ENCODE data around the gene HERC2. TPM values are rescaled to one million over a fixed set of nuclear protein-coding genes. Genes with fewer than 3 reads are reported as not detected.
"Not testable (repeated sequence)": the region's sequence is repeated elsewhere in the genome, so short reads cannot be mapped to it uniquely, and the experiment has no call there.

Gene HERC2
- total and polyA plus RNA-seq, 4 donors, result 21.7 to 70.8 (median 47.5) TPM

DNA sequence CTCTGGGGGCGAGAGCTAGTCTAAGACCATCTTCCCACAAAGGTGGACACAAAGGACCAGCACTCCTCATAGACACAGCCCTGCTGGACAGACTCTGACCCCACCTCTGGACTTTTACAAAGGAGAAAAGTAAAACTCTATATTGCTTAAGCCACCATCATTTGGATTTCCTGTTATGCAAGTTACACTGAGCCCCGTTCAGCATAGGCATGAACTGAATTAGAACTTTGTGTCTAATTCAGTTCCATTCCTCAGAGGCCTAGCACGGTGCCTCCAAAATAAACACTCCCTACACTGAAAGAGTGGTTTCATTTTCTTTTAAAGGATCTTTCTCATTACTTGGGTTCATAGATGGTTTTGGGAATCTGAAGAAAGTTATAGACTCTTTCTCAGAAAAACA is 143.7 kb downstream of the HERC2 start:
- intact Hi-C loops (cut with DNase I), result loop anchor here in 1 of 2 donors (10.0 kb wide), 1 partner anchor 53 kb away; no protein-coding TSS in a partner anchor
- DNase-seq, result no peak
- H3K27ac ChIP-seq (ENCODE audit: low read depth in 1 of 2, low read length in 2 of 2), result peak overlapping the region; percentile 15 to 75
- no peak overlapping the region for H3K4me3 ChIP-seq (ENCODE audit: low read length in 2 of 2)
- peaks cover 0 to 2% of the 10 kb centered on the region in 2 donors for H3K4me1 ChIP-seq (ENCODE audit: control insufficient read depth in 1 of 2, insufficient read depth in 2 of 2, low read length in 2 of 2)
- H3K9me3 ChIP-seq (ENCODE audit: control insufficient read depth, low read length), result no peaks in the 10 kb centered on the region
- ATAC-seq (ENCODE audit: low FRiP score), result peak; percentile 72
- H3K36me3 ChIP-seq (ENCODE audit: control insufficient read depth in 1 of 2, insufficient read depth in 2 of 2, low read length in 1 of 2), result peaks cover 0 to 4% of the 10 kb centered on the region in 2 donors
- 26 to 28% methylated on average over 3 of the region's 3 CpGs for WGBS, 2 donors
- no peaks in the 10 kb centered on the region for H3K27me3 ChIP-seq (ENCODE audit: control insufficient read depth in 1 of 2, insufficient read depth in 2 of 2, low read length in 1 of 2)

- peaks cover 5 to 7% of the 10 kb centered on the region in 2 donors for H3K36me3 ChIP-seq (ENCODE audit: control insufficient read depth in 1 of 2, insufficient read depth in 2 of 2, low read length in 1 of 2)
- H3K4me3 ChIP-seq (ENCODE audit: low read length in 2 of 2), result no peak overlapping the region
- no peaks in the 10 kb centered on the region for H3K27me3 ChIP-seq (ENCODE audit: control insufficient read depth in 1 of 2, insufficient read depth in 2 of 2, low read length in 1 of 2)
- no peaks in the 10 kb centered on the region for H3K9me3 ChIP-seq (ENCODE audit: control insufficient read depth, low read length)
- WGBS, 2 donors, result 32 to 40% methylated on average over 3 of the region's 3 CpGs
- ATAC-seq (ENCODE audit: low FRiP score) (no peak), DNase-seq (no peak)
- H3K27ac ChIP-seq (ENCODE audit: low read depth in 1 of 2, low read length in 2 of 2), result no peak overlapping the region
- peaks cover 0 to 3% of the 10 kb centered on the region in 2 donors for H3K4me1 ChIP-seq (ENCODE audit: control insufficient read depth in 1 of 2, insufficient read depth in 2 of 2, low read length in 2 of 2)
- intact Hi-C loops (cut with DNase I), result no loop called here
Observed at GRCh38 chr15:28169366-28169765, 152.6 kb downstream of the HERC2 start.

- DNase-seq; H3K4me3 ChIP-seq (ENCODE audit: low read length in 2 of 2); H3K9me3 ChIP-seq (ENCODE audit: control insufficient read depth, low read length); H3K36me3 ChIP-seq (ENCODE audit: control insufficient read depth in 1 of 2, insufficient read depth in 2 of 2, low read length in 1 of 2); H3K27me3 ChIP-seq (ENCODE audit: control insufficient read depth in 1 of 2, insufficient read depth in 2 of 2, low read length in 1 of 2); intact Hi-C loops (cut with DNase I); H3K27ac ChIP-seq (ENCODE audit: low read depth in 1 of 2, low read length in 2 of 2); H3K4me1 ChIP-seq (ENCODE audit: control insufficient read depth in 1 of 2, insufficient read depth in 2 of 2, low read length in 2 of 2); ATAC-seq (ENCODE audit: low FRiP score): not testable (repeated sequence)
- 77 to 81% methylated on average over 16 of the region's 16 CpGs for WGBS, 2 donors
Observed at GRCh38 chr15:28168405-28169121, 153.4 kb downstream of the HERC2 start.

DNA sequence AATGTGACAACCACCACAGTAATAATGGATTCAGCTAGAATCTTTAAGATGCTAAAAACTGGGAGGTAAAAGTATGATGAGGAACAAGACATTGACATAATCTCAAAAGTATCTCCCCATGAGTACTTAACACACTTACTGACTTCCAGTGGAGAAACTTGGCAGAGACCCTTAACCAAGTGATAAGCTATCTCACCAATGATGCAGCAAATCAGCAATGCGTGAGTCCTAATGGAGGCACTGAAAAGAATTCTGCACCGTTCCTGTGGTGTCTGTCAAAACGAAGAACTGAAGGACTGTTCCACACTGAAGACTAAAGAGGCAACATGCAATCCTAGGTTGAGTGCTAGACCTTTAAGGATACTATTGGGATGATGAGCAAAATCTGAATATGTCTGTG is 154.9 kb downstream of the HERC2 start:
- H3K27me3 ChIP-seq (ENCODE audit: control insufficient read depth in 1 of 2, insufficient read depth in 2 of 2, low read length in 1 of 2), result no peaks in the 10 kb centered on the region
- peaks cover 5 to 9% of the 10 kb centered on the region in 2 donors for H3K36me3 ChIP-seq (ENCODE audit: control insufficient read depth in 1 of 2, insufficient read depth in 2 of 2, low read length in 1 of 2)
- no peak overlapping the region for H3K27ac ChIP-seq (ENCODE audit: low read depth in 1 of 2, low read length in 2 of 2)
- H3K4me3 ChIP-seq (ENCODE audit: low read length in 2 of 2), result no peak overlapping the region
- intact Hi-C loops (cut with DNase I), result no loop called here
- DNase-seq (no peak), ATAC-seq (ENCODE audit: low FRiP score) (no peak)
- 50 to 70% methylated on average over 3 of the region's 3 CpGs for WGBS, 2 donors
- H3K9me3 ChIP-seq (ENCODE audit: control insufficient read depth, low read length), result no peaks in the 10 kb centered on the region
- peaks cover 0 to 3% of the 10 kb centered on the region in 2 donors for H3K4me1 ChIP-seq (ENCODE audit: control insufficient read depth in 1 of 2, insufficient read depth in 2 of 2, low read length in 2 of 2)

DNA sequence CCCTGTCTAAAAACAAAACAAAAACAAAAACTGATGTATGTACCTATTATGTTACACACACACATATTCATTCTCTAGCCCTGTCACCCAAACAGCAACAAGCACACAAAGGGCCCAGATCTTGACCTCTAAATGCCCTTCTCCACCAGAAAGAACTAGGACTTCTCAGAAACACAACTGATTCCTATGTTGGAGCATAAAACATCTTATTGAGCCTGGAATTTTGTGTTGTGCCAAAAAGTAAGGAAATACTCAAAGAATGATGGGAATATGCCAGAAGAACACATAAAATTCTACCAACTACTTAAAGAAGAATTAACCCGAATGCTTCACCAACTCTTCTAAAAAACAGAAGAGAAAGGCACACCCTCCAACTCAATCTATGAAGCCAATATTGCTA is 156.2 kb downstream of the HERC2 start:
- no peak for ATAC-seq (ENCODE audit: low FRiP score)
- DNase-seq, result no peak
- Histone ChIP-seq H3K36me3 (ENCODE audit: control insufficient read depth in 1 of 2, insufficient read depth in 2 of 2, low read length in 1 of 2) (peaks cover 9% of the 10 kb centered on the region in 2 donors), H3K4me1 (ENCODE audit: control insufficient read depth in 1 of 2, insufficient read depth in 2 of 2, low read length in 2 of 2) (peaks cover 0 to 3% of the 10 kb centered on the region in 2 donors), H3K27ac (ENCODE audit: low read depth in 1 of 2, low read length in 2 of 2) (peak overlapping the region in 1 of 2 donors; percentile 48), H3K9me3 (ENCODE audit: control insufficient read depth, low read length) (no peaks in the 10 kb centered on the region), H3K27me3 (ENCODE audit: control insufficient read depth in 1 of 2, insufficient read depth in 2 of 2, low read length in 1 of 2) (no peaks in the 10 kb centered on the region), H3K4me3 (ENCODE audit: low read length in 2 of 2) (no peak overlapping the region)
- intact Hi-C loops (cut with DNase I), result no loop called here
- 29 to 30% methylated on average over 1 of the region's 1 CpG for WGBS, 2 donors

DNA sequence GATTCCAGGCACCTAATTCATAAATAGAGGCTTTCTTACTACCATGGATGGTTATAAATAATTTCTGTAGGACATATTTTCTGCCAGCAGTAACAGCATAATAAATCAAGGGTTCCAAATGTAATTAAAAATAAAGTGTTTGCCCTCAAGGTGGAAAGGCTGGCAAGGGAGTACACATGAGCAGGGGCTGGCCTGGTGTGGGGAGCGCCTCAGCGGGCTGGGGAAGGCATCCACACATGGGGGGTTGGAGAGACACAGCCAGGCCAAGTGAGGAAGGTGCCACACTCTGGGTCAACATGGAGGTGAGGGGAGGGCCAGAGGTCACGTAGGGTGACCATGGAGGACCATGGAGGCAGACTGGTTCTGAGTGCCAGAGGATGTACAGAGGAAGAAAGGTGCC is 157.1 kb downstream of the HERC2 start:
- ATAC-seq (ENCODE audit: low FRiP score), result peak; percentile 22

DNA sequence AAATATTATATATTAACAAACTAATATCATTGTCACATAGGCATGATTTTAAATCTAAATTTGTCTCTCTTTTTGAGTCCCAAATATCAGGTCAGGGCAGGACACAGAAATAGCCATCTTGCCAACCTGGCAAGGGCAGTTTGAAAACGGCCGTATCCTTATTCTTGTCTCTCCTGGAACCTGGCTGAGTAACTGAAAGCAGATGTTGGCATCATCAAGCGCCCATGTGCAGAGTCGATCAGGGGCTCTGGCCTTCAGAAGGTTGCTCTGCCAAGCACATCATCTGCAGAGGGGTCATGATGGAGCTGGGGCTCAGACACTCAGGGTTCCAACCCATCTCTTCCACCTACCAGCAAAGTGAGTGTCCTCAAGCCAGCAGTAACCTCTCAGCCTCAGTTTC is 167.7 kb downstream of the HERC2 start:
- no peak for DNase-seq
- Histone ChIP-seq H3K4me1 (ENCODE audit: control insufficient read depth in 1 of 2, insufficient read depth in 2 of 2, low read length in 2 of 2) (peaks cover 2 to 3% of the 10 kb centered on the region in 2 donors), H3K36me3 (ENCODE audit: control insufficient read depth in 1 of 2, insufficient read depth in 2 of 2, low read length in 1 of 2) (no peaks in the 10 kb centered on the region), H3K27ac (ENCODE audit: low read depth in 1 of 2, low read length in 2 of 2) (no peak overlapping the region), H3K9me3 (ENCODE audit: control insufficient read depth, low read length) (no peaks in the 10 kb centered on the region), H3K27me3 (ENCODE audit: control insufficient read depth in 1 of 2, insufficient read depth in 2 of 2, low read length in 1 of 2) (no peaks in the 10 kb centered on the region), H3K4me3 (ENCODE audit: low read length in 2 of 2) (no peak overlapping the region)
- 8 to 14% methylated on average over 4 of the region's 4 CpGs for WGBS, 2 donors
- intact Hi-C loops (cut with DNase I), result no loop called here
- no peak for ATAC-seq (ENCODE audit: low FRiP score)

More for the DNA sequence above, 157.1 kb downstream of the HERC2 start:
- Histone ChIP-seq H3K4me3 (ENCODE audit: low read length in 2 of 2) (no peak overlapping the region), H3K27me3 (ENCODE audit: control insufficient read depth in 1 of 2, insufficient read depth in 2 of 2, low read length in 1 of 2) (no peaks in the 10 kb centered on the region), H3K36me3 (ENCODE audit: control insufficient read depth in 1 of 2, insufficient read depth in 2 of 2, low read length in 1 of 2) (peaks cover 9% of the 10 kb centered on the region in 2 donors), H3K4me1 (ENCODE audit: control insufficient read depth in 1 of 2, insufficient read depth in 2 of 2, low read length in 2 of 2) (peaks cover 0 to 3% of the 10 kb centered on the region in 2 donors), H3K27ac (ENCODE audit: low read depth in 1 of 2, low read length in 2 of 2) (no peak overlapping the region), H3K9me3 (ENCODE audit: control insufficient read depth, low read length) (no peaks in the 10 kb centered on the region)
- intact Hi-C loops (cut with DNase I), result no loop called here
- WGBS, 2 donors, result 97 to 100% methylated on average over 3 of the region's 3 CpGs
- no peak for DNase-seq

- Histone ChIP-seq H3K36me3 (ENCODE audit: control insufficient read depth in 1 of 2, insufficient read depth in 2 of 2, low read length in 1 of 2) (no peaks in the 10 kb centered on the region), H3K4me1 (ENCODE audit: control insufficient read depth in 1 of 2, insufficient read depth in 2 of 2, low read length in 2 of 2) (peaks cover 2 to 3% of the 10 kb centered on the region in 2 donors), H3K27me3 (ENCODE audit: control insufficient read depth in 1 of 2, insufficient read depth in 2 of 2, low read length in 1 of 2) (no peaks in the 10 kb centered on the region), H3K4me3 (ENCODE audit: low read length in 2 of 2) (no peak overlapping the region), H3K9me3 (ENCODE audit: control insufficient read depth, low read length) (no peaks in the 10 kb centered on the region), H3K27ac (ENCODE audit: low read depth in 1 of 2, low read length in 2 of 2) (no peak overlapping the region)
- DNase-seq (no peak), ATAC-seq (ENCODE audit: low FRiP score) (no peak)
- intact Hi-C loops (cut with DNase I), result no loop called here
- 29 to 31% methylated on average over 13 of the region's 13 CpGs for WGBS, 2 donors
Observed at GRCh38 chr15:28153492-28154119, 168.4 kb downstream of the HERC2 start.

DNA sequence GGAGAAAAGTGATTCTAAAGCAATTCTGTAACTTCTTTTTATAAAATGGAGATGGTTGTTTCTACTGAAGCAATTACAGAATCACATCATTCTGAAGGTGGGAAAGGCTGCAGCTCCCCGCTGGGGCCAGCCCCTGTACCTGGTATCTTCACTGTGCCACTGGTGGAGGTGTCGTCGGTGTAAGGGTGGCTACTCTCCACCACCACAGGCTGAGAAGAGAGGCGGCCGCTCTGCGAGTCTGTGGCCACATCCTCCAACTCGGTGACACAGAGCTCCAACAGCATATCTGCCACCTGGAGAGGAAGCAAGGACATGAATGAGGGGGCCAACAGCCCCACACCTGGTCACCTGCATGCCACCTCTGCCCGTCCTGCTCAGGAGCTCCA is 169.4 kb downstream of the HERC2 start:
- not testable (repeated sequence) for H3K36me3 ChIP-seq (ENCODE audit: control insufficient read depth in 1 of 2, insufficient read depth in 2 of 2, low read length in 1 of 2); H3K9me3 ChIP-seq (ENCODE audit: control insufficient read depth, low read length)

More for the DNA sequence above, 169.4 kb downstream of the HERC2 start:
- DNase-seq; H3K27me3 ChIP-seq (ENCODE audit: control insufficient read depth in 1 of 2, insufficient read depth in 2 of 2, low read length in 1 of 2); intact Hi-C loops (cut with DNase I); H3K27ac ChIP-seq (ENCODE audit: low read depth in 1 of 2, low read length in 2 of 2); ATAC-seq (ENCODE audit: low FRiP score); H3K4me3 ChIP-seq (ENCODE audit: low read length in 2 of 2); H3K4me1 ChIP-seq (ENCODE audit: control insufficient read depth in 1 of 2, insufficient read depth in 2 of 2, low read length in 2 of 2): not testable (repeated sequence)
- 97% methylated on average over 8 of the region's 8 CpGs for WGBS, 2 donors

Data from aorta (tissue), 5 donors.